ENCODE measurements around the gene ATOH8.
"Not testable (repeated sequence)": the region's sequence is repeated elsewhere in the genome, so short reads cannot be mapped to it uniquely, and the experiment has no call there.

ATOH8 gene

DNA sequence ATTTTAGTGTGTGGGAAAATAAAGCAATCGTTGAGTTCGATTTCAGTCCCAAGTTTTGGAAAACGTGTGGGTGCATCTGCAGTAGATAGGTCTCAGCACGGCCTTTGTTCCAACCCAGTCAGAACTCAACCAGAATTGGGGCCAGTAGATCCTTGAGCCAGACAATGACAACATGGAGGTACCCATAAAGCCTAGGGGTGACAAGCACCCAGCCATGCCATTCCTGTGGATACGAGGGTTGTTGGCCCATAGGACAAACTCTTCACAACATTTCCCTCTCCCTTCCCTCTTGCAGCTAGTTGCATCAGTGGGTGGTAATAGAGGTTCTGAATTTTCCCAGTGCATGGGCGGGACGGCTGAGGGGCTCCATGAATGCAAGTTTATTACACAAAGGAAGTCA, 74.9 kb downstream of the ATOH8 start:
- no peak for DNase-seq (ENCODE audit: low spot score)

DNA sequence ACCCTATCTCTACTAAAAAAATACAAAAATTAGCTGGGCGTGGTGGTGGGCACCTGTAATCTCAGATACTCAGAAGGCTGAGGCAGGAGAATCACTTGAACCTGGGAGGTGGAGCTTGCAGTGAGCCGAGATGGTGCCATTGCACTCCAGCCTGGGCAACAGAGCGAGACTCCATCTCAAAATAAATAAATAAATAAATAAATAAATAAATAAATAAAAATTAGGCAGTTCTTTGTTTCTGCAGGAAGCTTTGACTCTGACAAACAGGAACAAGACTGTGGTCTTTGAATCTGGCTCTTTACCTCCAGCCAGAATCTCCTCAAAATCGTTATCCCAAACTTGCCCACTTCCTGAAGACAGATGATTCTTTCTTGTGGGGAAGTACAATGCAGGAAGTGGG, 75.6 kb downstream of the ATOH8 start:
- not testable (repeated sequence) for DNase-seq (ENCODE audit: low spot score)

DNA sequence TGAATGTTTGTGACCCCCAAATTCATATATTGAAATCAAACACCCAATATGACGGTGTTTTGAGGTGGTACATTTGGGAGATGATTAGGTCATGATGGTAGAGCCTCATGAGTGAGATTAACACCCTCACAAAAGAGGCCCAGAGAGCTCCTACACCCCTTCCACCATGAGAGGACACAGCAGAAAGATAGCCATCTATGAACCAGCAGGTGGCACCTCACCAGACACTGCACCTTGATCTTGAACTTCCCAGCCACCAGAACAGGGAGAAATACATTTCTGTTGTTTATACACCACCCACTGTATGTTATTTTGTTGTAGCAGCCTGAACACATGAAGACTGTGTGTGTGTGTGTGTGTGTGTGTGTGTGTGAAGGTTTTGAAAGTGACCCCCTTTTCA, 76.9 kb downstream of the ATOH8 start:
- no peak for DNase-seq (ENCODE audit: low spot score)

DNA sequence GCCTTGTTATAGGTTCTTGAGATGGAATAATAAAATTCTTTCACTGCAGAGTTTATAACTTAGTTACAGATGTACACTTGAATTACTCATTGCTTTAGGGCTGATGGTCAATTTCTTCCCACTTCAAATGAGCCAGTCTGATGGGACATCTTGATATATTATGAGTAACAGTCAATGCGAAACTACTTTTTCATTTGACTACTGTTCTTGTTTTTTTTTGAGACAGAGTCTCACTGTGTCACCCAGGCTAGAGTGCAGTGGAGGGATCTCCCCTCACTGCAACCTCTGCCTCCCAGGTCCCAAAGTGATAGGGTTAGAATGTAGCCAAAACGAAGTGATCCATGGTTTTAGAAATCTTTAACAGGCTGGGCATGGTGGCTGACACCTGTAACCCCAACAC, 77.9 kb downstream of the ATOH8 start:
- DNase-seq (ENCODE audit: low spot score), result no peak

DNA sequence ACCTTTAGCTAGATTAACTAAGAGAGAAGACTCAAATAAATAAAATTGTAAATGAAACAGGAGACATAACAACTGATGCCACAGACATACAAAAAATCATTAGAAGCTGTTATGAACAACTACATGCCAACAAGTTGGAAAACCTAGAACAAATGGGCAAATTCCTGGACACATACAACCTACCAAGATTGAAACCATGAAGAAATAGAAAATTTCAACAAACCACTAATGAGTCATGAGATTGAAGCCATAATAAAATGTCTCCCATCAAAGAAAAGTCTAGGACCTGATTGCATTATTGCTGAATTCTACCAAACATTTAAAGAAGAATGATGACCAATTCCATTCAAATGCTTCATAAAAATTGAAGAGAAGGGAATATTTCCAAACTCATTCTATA, 80.7 kb downstream of the ATOH8 start:
- DNase-seq (ENCODE audit: low spot score), result no peak

All from AG08395 (cell line).